Right cardiac atrium (tissue), 5 donors: ENCODE data around the gene NKX6-1. TPM values are rescaled to one million over a fixed set of nuclear protein-coding genes. Genes with fewer than 3 reads are reported as not detected.

Experiments used
- ATAC-seq, 2 donors: fragments of 200-7000 bp; cut with Tn5 transposase; one replicate each; pipeline versions ENCODE4 v1.8.0 to v1.9.1; 2020; ENCODE audit warnings: moderate library complexity in 2 of 2, mild to moderate bottlenecking in 1 of 2
- DNase-seq, 3 donors: peaks; one replicate each; pipeline ENCODE4 v3.0.0-alpha.2; 2020
- H3K27ac ChIP-seq: one replicate; pipeline ENCODE4 v1.5.1; 2013; ENCODE audit warnings: mild to moderate bottlenecking, low read length, control low read depth, moderate library complexity
- H3K27me3 ChIP-seq: one replicate; pipeline ENCODE4 v1.6.1; 2013; ENCODE audit not compliant: control insufficient read depth, insufficient read depth
- H3K4me1 ChIP-seq: one replicate; pipeline ENCODE4 v1.6.1; 2013; ENCODE audit warnings: low read length; ENCODE audit not compliant: control insufficient read depth, insufficient read depth
- H3K4me3 ChIP-seq: one replicate; pipeline ENCODE4 v1.5.1; 2013; ENCODE audit warnings: low read length, control low read depth
- H3K9me3 ChIP-seq: one replicate; pipeline ENCODE4 v1.6.1; 2013; ENCODE audit warnings: low read length; ENCODE audit not compliant: control insufficient read depth
- WGBS: extraction: QIAGEN DNeasy Blood & Tissue Kit; methylation state at CpG from one replicate; pipeline ENCODE4 v1.1.7; 2013; 5-methylcytosine and 5-hydroxymethylcytosine counted together
- intact Hi-C, 4 donors: fragments of 100-400 bp; cut with DNase I; formaldehyde crosslinking; loops; one replicate each; pipeline versions ENCODE4 v1.11.0 to v1.14.0; 2022 to 2023
- polyA plus RNA-seq: library from polyadenylated mRNA; stranded (reverse); fragments of 200-250 nt; gene quantifications from one replicate; pipeline ENCODE4 v1.2.3, GENCODE V29; 2013
- total RNA-seq, 4 donors: library from RNA; stranded (reverse); fragmentation: NEBNext Ultra II Directional; extraction: Animal tissue kit (Norgen Biotek cat#: 25700); gene quantifications; one replicate each; pipeline ENCODE4 v1.2.1, GENCODE V29; 2021
- donor health status: healthy with polysubstance abuse.
- donor health status: DM: no; HTN: yes; CAD: no.
- donor health status: DM: no; HTN: no; CAD: no.
- donor health status: DM: no; HTN: yes; CAD: no; lungs with severe emphysema.
- donor health status: DM: yes; HTN: yes; CAD: no.

Gene NKX6-1
- total and polyA plus RNA-seq, 5 donors: not detected

- H3K27ac ChIP-seq: no peak overlapping the region
- no peaks in the 10 kb centered on the region for H3K9me3 ChIP-seq
- no peak overlapping the region for H3K4me3 ChIP-seq
- peaks cover 2% of the 10 kb centered on the region for H3K27me3 ChIP-seq
- intact Hi-C loops: no loop called here
- no peak for DNase-seq
- H3K4me1 ChIP-seq: no peaks in the 10 kb centered on the region
- ATAC-seq: no peak
Measured at GRCh38 chr4:84474107-84474506, 25.0 kb downstream of the NKX6-1 start.

- Histone ChIP-seq H3K4me1 (no peaks in the 10 kb centered on the region), H3K27me3 (no peaks in the 10 kb centered on the region), H3K9me3 (no peaks in the 10 kb centered on the region), H3K27ac (no peak overlapping the region), H3K4me3 (no peak overlapping the region)
- DNase-seq: no peak
- ATAC-seq: no peak
- intact Hi-C loops: no loop called here
Measured at GRCh38 chr4:84472154-84472553, 26.9 kb downstream of the NKX6-1 start.

DNA sequence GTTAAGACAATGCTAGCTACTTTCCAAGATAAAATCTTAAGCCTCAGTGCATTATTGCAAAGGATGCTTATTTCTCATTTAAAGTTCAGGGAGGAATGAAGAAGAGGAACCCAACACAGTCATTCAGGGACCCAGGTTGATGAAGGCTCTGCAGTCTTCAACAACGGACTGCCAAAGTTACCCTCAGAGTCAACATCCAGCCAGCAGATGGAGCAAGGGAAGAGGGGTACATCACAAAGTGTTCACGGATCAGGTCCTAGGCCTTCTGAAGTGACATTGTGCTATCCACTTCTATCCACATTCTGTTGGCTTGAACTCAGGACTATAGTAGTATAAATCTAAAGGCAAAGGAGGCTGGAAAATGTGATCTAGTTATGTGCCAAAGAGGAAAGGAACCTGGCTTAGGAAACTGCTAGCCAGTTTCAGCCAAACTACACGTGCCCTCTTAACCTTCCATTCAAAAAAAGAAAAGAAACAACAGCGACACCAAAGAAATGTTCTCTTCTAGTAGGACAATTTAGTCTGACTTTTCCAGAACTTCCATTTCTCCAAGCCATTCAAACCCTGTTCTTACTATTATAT lies 28.8 kb downstream of the NKX6-1 start:
- H3K4me1 ChIP-seq: no peaks in the 10 kb centered on the region
- ATAC-seq: peak in 1 of 2 donors; percentile 45
- no peak overlapping the region for H3K27ac ChIP-seq
- H3K9me3 ChIP-seq: no peaks in the 10 kb centered on the region
- no peak for DNase-seq
- H3K4me3 ChIP-seq: no peak overlapping the region
- no peaks in the 10 kb centered on the region for H3K27me3 ChIP-seq
- intact Hi-C loops: no loop called here
- WGBS: 43% methylated on average over 4 of the region's 4 CpGs

DNA sequence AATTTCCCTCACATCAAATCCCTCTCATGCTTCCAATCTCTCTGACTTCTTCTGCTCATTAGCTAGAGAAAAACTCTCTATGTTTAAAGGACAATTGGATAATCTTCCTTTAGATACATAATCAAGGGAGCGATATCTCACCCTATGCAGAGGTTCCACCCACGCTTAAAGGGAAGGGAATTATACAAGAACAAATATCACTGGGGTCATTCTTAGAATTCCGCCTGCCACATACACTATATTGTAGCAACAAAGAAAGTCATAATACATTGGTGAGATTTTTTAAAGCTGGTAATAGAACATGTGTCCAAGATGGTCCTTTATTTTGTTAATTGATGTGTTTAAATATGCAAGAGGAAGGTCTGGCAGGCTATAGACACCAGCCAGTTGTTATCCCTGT lies 31.5 kb downstream of the NKX6-1 start:
- intact Hi-C loops: no loop called here
- no peak for DNase-seq
- no peaks in the 10 kb centered on the region for H3K4me1 ChIP-seq
- H3K27ac ChIP-seq: no peak overlapping the region
- no peaks in the 10 kb centered on the region for H3K9me3 ChIP-seq
- ATAC-seq: no peak
- 38% methylated on average over 3 of the region's 3 CpGs for WGBS
- no peaks in the 10 kb centered on the region for H3K27me3 ChIP-seq
- no peak overlapping the region for H3K4me3 ChIP-seq

GRCh38 chr4:84459783-84460182 lies 39.3 kb downstream of the NKX6-1 start:
- H3K4me3 ChIP-seq: no peak overlapping the region
- H3K9me3 ChIP-seq: no peaks in the 10 kb centered on the region
- WGBS: 83% methylated on average over 1 of the region's 1 CpG
- intact Hi-C loops: no loop called here
- no peak overlapping the region for H3K27ac ChIP-seq
- DNase-seq (no peak), ATAC-seq (no peak)
- no peaks in the 10 kb centered on the region for H3K27me3 ChIP-seq
- H3K4me1 ChIP-seq: no peaks in the 10 kb centered on the region

DNA sequence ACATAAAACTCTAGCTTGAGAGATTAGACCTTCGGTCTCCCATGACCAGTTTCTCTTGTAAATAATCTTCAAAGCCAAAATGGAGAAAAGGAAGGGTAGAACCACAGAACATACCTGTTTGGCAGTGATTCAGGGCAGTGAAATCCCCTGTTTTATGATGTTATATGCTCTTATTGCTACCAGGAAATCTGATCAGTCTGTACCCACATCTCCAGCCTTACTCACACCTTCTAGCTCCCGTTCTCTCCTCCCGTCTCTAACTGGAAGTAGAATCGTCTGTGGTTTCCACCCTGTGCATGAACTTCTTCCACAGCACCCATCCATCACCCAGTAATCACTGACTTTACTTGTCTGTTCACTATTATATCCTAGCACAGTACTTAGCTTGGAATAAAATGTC lies 42.9 kb downstream of the NKX6-1 start:
- H3K27ac ChIP-seq: no peak overlapping the region

GRCh38 chr4:84455697-84456096 lies 43.4 kb downstream of the NKX6-1 start:
- intact Hi-C loops: no loop called here
- peak in 1 of 2 donors; percentile 50 for ATAC-seq
- H3K27ac ChIP-seq: no peak overlapping the region
- no peaks in the 10 kb centered on the region for H3K27me3 ChIP-seq
- H3K9me3 ChIP-seq: no peaks in the 10 kb centered on the region
- no peaks in the 10 kb centered on the region for H3K4me1 ChIP-seq
- H3K4me3 ChIP-seq: no peak overlapping the region
- 44% methylated on average over 3 of the region's 3 CpGs for WGBS
- no peak for DNase-seq

More for the DNA sequence above, 42.9 kb downstream of the NKX6-1 start:
- ATAC-seq (peak in 1 of 2 donors; percentile 31), DNase-seq (no peak)
- intact Hi-C loops: no loop called here
- Histone ChIP-seq H3K4me1 (no peaks in the 10 kb centered on the region), H3K4me3 (no peak overlapping the region), H3K9me3 (no peaks in the 10 kb centered on the region), H3K27me3 (no peaks in the 10 kb centered on the region)
- 54% methylated on average over 4 of the region's 4 CpGs for WGBS

DNA sequence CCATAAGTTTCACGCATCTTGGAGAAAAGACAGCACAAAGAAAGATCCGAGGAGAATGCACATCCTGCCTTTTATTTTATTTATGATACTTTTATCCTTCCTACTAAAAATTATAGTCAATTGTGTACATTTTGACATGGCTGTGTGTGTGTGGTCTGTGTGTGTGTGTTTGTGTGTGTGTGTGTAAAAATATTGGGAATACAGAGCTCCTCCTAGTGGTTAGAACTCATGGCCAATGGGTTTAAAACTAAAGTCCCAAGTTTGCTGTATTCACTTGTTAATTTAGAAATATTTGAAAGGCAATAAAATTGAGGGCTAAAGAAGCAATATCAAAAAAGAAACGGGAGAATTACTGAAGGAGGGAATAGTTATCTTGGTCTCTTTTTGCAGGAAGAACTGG lies 47.5 kb downstream of the NKX6-1 start:
- Histone ChIP-seq H3K4me3 (no peak overlapping the region), H3K27ac (no peak overlapping the region), H3K9me3 (no peaks in the 10 kb centered on the region), H3K4me1 (no peaks in the 10 kb centered on the region), H3K27me3 (no peaks in the 10 kb centered on the region)
- DNase-seq (no peak), ATAC-seq (no peak)
- WGBS: 30% methylated on average over 3 of the region's 3 CpGs
- intact Hi-C loops: no loop called here

DNA sequence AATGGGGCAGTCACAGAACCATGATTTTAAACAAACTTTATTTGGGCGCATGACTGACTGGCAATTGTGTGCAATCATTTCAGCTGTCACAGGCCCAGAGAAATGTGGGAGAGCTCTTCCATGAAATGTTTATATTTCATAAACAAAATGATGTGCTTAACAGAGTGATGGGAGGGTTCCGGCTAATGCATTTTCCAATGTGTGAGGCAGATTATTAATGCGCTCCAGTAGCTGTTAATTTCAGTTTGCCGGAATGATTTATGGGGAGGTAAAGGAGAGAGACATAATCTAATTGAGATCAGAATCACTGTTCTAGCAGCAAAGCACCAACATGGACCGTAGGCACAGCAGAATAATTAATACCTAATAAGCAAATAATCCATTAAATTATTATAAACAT lies 55.6 kb downstream of the NKX6-1 start:
- Histone ChIP-seq H3K27ac (no peak overlapping the region), H3K9me3 (no peaks in the 10 kb centered on the region), H3K4me3 (no peak overlapping the region), H3K27me3 (no peaks in the 10 kb centered on the region), H3K4me1 (no peaks in the 10 kb centered on the region)
- intact Hi-C loops: no loop called here
- 89% methylated on average over 5 of the region's 5 CpGs for WGBS
- DNase-seq (no peak), ATAC-seq (no peak)

DNA sequence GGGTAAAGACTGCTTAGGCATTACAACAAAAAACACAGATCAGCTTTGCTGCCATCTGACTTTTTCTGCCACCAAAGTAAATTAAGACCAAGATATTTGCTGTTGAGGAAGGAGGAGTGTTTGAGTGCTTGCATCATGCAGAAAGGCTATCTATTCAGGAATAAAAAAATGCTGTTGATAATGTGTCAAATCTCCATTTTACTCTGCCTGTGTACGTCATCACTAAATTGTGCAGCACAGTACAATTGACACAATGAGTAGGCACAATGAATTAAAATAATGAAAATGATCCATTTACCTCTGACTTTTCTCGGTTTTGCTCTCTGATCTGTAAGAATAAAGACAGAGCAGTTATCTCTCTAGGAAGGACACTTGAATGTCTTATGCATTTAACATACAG lies 56.3 kb downstream of the NKX6-1 start:
- Histone ChIP-seq H3K4me1 (no peaks in the 10 kb centered on the region), H3K9me3 (no peaks in the 10 kb centered on the region)
- no peak for ATAC-seq

More for the DNA sequence above, 56.3 kb downstream of the NKX6-1 start:
- Histone ChIP-seq H3K27ac (no peak overlapping the region), H3K27me3 (no peaks in the 10 kb centered on the region), H3K4me3 (no peak overlapping the region)
- WGBS: 67% methylated on average over 2 of the region's 2 CpGs
- no peak for DNase-seq
- intact Hi-C loops: no loop called here
